DOHH2 (cell line): ENCODE data around the gene GPC1.

Source experiments
- EZH2phosphoT487 ChIP-seq: fragments of 200-600 bp; sonication (generic); IDR thresholded peaks from 2 replicates; pipeline ENCODE4 v1.6.1; 2017; ENCODE audit warnings: borderline replicate concordance, mild to moderate bottlenecking, antibody characterized with exemption, low read length, moderate library complexity, mixed read lengths
- TF ChIP-seq, protein P1 (sequence below): fragments of 200-600 bp; sonication (generic); IDR thresholded peaks from one replicate; pipeline ENCODE4 v1.5.1; 2014; ENCODE audit warnings: antibody characterized with exemption, mild to moderate bottlenecking, low read depth, low read length; ENCODE audit not compliant: poor library complexity, severe bottlenecking

DNA sequence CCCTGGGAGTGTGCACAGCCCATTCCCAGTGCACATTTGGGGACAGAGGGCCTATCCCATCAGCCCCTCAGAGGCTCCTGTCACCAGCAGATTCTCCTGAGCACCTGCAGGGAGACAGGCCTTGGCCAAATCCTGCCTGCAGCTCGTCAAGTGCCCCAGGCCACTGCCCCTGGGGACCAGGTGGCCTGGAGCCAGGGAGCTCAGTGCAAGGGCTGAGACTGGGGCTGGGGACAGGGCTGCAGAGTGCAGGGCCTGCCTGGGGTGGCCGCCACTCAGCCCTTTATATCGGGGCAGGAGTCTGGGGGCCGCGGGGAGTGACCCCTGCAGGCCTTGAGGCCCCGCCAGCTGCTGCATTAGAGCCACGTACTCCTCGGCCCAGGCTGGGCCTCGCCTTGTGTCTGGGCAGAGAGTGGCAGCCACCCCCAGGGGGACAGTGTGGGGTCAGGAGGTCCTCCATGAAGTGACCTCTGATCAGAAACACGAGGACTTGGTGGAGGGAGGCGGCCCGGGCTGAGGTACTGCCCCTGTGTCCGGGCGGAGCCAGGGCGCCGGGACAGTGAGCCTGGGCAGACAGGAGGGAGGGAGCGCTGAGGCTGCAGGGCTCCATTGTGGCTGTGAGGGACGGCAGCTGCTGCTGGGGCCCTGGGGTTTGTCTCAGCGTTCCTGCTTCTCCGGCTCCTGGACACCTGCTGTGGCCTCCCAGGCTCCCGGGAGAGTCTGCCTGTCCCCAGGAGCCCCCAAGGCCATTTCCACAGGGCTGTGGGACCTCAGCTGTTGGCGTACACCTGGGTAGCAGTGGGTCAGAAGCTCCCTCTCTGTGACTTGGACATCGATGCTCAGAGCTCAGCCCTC, 24.2 kb downstream of the GPC1 start:
- TF ChIP-seq, protein P1, sequence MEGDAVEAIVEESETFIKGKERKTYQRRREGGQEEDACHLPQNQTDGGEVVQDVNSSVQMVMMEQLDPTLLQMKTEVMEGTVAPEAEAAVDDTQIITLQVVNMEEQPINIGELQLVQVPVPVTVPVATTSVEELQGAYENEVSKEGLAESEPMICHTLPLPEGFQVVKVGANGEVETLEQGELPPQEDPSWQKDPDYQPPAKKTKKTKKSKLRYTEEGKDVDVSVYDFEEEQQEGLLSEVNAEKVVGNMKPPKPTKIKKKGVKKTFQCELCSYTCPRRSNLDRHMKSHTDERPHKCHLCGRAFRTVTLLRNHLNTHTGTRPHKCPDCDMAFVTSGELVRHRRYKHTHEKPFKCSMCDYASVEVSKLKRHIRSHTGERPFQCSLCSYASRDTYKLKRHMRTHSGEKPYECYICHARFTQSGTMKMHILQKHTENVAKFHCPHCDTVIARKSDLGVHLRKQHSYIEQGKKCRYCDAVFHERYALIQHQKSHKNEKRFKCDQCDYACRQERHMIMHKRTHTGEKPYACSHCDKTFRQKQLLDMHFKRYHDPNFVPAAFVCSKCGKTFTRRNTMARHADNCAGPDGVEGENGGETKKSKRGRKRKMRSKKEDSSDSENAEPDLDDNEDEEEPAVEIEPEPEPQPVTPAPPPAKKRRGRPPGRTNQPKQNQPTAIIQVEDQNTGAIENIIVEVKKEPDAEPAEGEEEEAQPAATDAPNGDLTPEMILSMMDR = no peak
- no peak for TF ChIP-seq EZH2phosphoT487
